HCT116 (cell line): ENCODE results near the gene IYD. TPM values are rescaled to one million over a fixed set of nuclear protein-coding genes. Genes with fewer than 3 reads are reported as not detected.
"Not testable (repeated sequence)": the region's sequence is repeated elsewhere in the genome, so short reads cannot be mapped to it uniquely, and the experiment has no call there.

Experiments used
- ATAC-seq: fragments of 200-7000 bp; cut with Tn5 transposase; 2 replicates; pipeline ENCODE4 v1.9.1; 2020; ENCODE audit warnings: mild to moderate bottlenecking, moderate library complexity
- BruUV-seq: library from RNA; stranded (reverse); fragments of 400-500 nt; replicated peaks from 2 replicates; lab custom pipeline; 2021; lab: Mats Ljungman, UMichigan
- CTCF ChIA-PET: fragments of 300-600 bp; sonication (Branson Sonifier 250); formaldehyde crosslinking; loops from one replicate; lab custom pipeline; 2021; ENCODE audit warnings: antibody characterized with exemption; lab: Charles Lee
- POLR2A ChIA-PET: fragments of 300-600, 350-600 bp; sonication (Branson Sonifier 250); formaldehyde crosslinking; loops from one replicate; lab custom pipeline; 2021; ENCODE audit warnings: antibody characterized with exemption; lab: Charles Lee
- RAD21 ChIA-PET, 2 experiments: fragments of 300-600 bp; sonication (Branson Sonifier 250); formaldehyde crosslinking; loops; one replicate each; lab custom pipeline; 2023; ENCODE audit warnings: low total read pairs in 2 of 2; ENCODE audit not compliant: uncharacterized antibody in 2 of 2, unreplicated experiment in 2 of 2, low non-redundant PET in 1 of 2; lab: Charles Lee
- DNase-seq: peaks from one replicate; pipeline ENCODE4 v3.0.0-alpha.2; 2010; ENCODE audit warnings: low read depth, low spot score
- H2AFZ ChIP-seq: fragments of 200-600 bp; shearing (Covaris generic), sonication (generic); 2 replicates; pipeline ENCODE4 v1.6.1; 2017; ENCODE audit warnings: low read depth, mixed run types, mixed read lengths, antibody characterized with exemption, low read length; ENCODE audit not compliant: poor library complexity, severe bottlenecking
- H3K27ac ChIP-seq: 2 replicates; pipeline ENCODE4 v1.5.1; 2012; ENCODE audit warnings: low read depth, low read length
- H3K27me3 ChIP-seq: fragments of 200-600 bp; sonication (generic); 2 replicates; pipeline ENCODE4 v1.6.1; 2016; ENCODE audit warnings: mixed run types, low read length, mixed read lengths; ENCODE audit not compliant: insufficient read depth
- H3K36me3 ChIP-seq, 2 experiments: fragments of 200-500 bp in 1 of 2; fragments of 200-600 bp in 1 of 2; sonication (Bioruptor generic) in 1 of 2; sonication (generic) in 1 of 2; 2 replicates each; pipeline versions ENCODE4 v1.5.1 to v1.6.1; 2014 to 2016; ENCODE audit warnings: low read length in 2 of 2, inconsistent platforms in 1 of 2, mixed read lengths in 1 of 2, mixed run types in 1 of 2; ENCODE audit not compliant: insufficient read depth in 2 of 2, control insufficient read depth in 1 of 2
- H3K4me1 ChIP-seq, 2 experiments: fragments of 200-600 bp in 1 of 2; sonication (generic) in 1 of 2; 2 replicates each; pipeline versions ENCODE4 v1.5.1 to v1.6.1; 2012 to 2017; ENCODE audit warnings: low read length in 2 of 2, inconsistent platforms in 1 of 2, mild to moderate bottlenecking in 1 of 2, mixed read lengths in 1 of 2, mixed run types in 1 of 2, moderate library complexity in 1 of 2; ENCODE audit not compliant: insufficient read depth in 2 of 2, control insufficient read depth in 1 of 2
- H3K4me2 ChIP-seq: fragments of 200-600 bp; sonication (generic); 2 replicates; pipeline ENCODE4 v1.6.1; 2017; ENCODE audit warnings: mixed run types, low read length, mixed read lengths
- H3K4me3 ChIP-seq, 2 experiments: fragments of 200-600 bp in 1 of 2; sonication (generic) in 1 of 2; replicated peaks in 1 of 2; 2 replicates each; pipeline ENCODE4 v1.5.1; 2011 to 2016; ENCODE audit warnings: low read length in 2 of 2, control low read depth in 1 of 2, low read depth in 1 of 2, mild to moderate bottlenecking in 1 of 2, mixed read lengths in 1 of 2, mixed run types in 1 of 2
- H3K79me2 ChIP-seq: fragments of 200-600 bp; sonication (generic); 2 replicates; pipeline ENCODE4 v1.6.1; 2017; ENCODE audit warnings: mild to moderate bottlenecking, mixed run types, low read length, moderate library complexity, mixed read lengths; ENCODE audit not compliant: insufficient read depth
- H3K9ac ChIP-seq: fragments of 200-600 bp; sonication (generic); 2 replicates; pipeline ENCODE4 v1.6.1; 2016; ENCODE audit warnings: low read length, mixed read lengths
- H3K9me2 ChIP-seq: fragments of 200-600 bp; sonication (generic), shearing (Covaris generic); 2 replicates; pipeline ENCODE4 v1.6.1; 2017; ENCODE audit warnings: mixed run types, mild to moderate bottlenecking, moderate library complexity; ENCODE audit not compliant: insufficient read depth
- H3K9me3 ChIP-seq, 2 experiments: fragments of 200-500 bp in 1 of 2; fragments of 200-600 bp in 1 of 2; sonication (Bioruptor generic) in 1 of 2; sonication (generic) in 1 of 2; 2 replicates each; pipeline ENCODE4 v1.6.1; 2014 to 2017; ENCODE audit warnings: low read length in 2 of 2, mixed read lengths in 2 of 2, inconsistent platforms in 1 of 2, low read depth in 1 of 2, mild to moderate bottlenecking in 1 of 2, mixed run types in 1 of 2, moderate library complexity in 1 of 2; ENCODE audit not compliant: control insufficient read depth in 1 of 2, insufficient read depth in 1 of 2
- H4K20me1 ChIP-seq: fragments of 200-600 bp; sonication (generic), shearing (Covaris generic); 2 replicates; pipeline ENCODE4 v1.6.1; 2017; ENCODE audit warnings: mixed run types, mild to moderate bottlenecking, moderate library complexity; ENCODE audit not compliant: insufficient read depth
- ATF3 ChIP-seq: IDR thresholded peaks from 2 replicates; pipeline ENCODE4 v1.6.1; 2012
- CTCF ChIP-seq, 3 experiments: fragments of 200-600 bp in 1 of 3; sonication (generic) in 1 of 3; IDR thresholded peaks in 2 of 3; conservative IDR thresholded peaks in 1 of 3; 2 replicates each; pipeline ENCODE4 v1.5.1; 2012 to 2017; ENCODE audit warnings: low read depth in 2 of 3, low read length in 2 of 3, antibody characterized with exemption in 1 of 3, borderline replicate concordance in 1 of 3, control low read depth in 1 of 3, mild to moderate bottlenecking in 1 of 3, mixed read lengths in 1 of 3, mixed run types in 1 of 3, moderate library complexity in 1 of 3; ENCODE audit not compliant: insufficient read depth in 1 of 3
- EZH2phosphoT487 ChIP-seq: fragments of 200-600 bp; IDR thresholded peaks from 2 replicates; pipeline ENCODE4 v1.6.1; 2018; ENCODE audit warnings: antibody characterized with exemption, borderline replicate concordance
- POLR2A ChIP-seq: IDR thresholded peaks from 2 replicates; pipeline ENCODE4 v1.7.0; 2011; ENCODE audit warnings: borderline replicate concordance; ENCODE audit not compliant: insufficient read depth, insufficient read length; ENCODE audit errors: extremely low read depth
- POLR2AphosphoS5 ChIP-seq: IDR thresholded peaks from 2 replicates; pipeline ENCODE4 v1.6.1; 2011; ENCODE audit warnings: mild to moderate bottlenecking, low read depth, low read length, moderate library complexity
- RAD21 ChIP-seq: IDR thresholded peaks from 2 replicates; pipeline ENCODE4 v1.6.1; 2012; ENCODE audit warnings: low read depth, mild to moderate bottlenecking
- SRF ChIP-seq: IDR thresholded peaks from 2 replicates; pipeline ENCODE4 v1.6.1; 2012; ENCODE audit warnings: low read depth
- TCF7L2 ChIP-seq: IDR thresholded peaks from 2 replicates; pipeline ENCODE4 v1.7.0; 2011; ENCODE audit warnings: borderline replicate concordance, inconsistent platforms; ENCODE audit not compliant: insufficient read depth, insufficient read length; ENCODE audit errors: extremely low read depth
- YY1 ChIP-seq: IDR thresholded peaks from 2 replicates; pipeline ENCODE4 v1.6.1; 2011; ENCODE audit warnings: low read length, low read depth, moderate library complexity, mild to moderate bottlenecking; ENCODE audit not compliant: insufficient replicate concordance; ENCODE audit errors: extremely low read depth
- intact Hi-C: fragments of 100-400 bp; cut with micrococcal nuclease; formaldehyde crosslinking; loops from 2 replicates; pipeline ENCODE4 v1.10.0; 2022
- total RNA-seq: library from RNA; stranded (reverse); gene quantifications from one replicate; pipeline ENCODE4 v1.2.1, GENCODE V29; 2021; ENCODE audit not compliant: unreplicated experiment
- TF ChIP-seq, protein P1 (sequence below): IDR thresholded peaks from 2 replicates; pipeline ENCODE4 v1.6.1; 2011; ENCODE audit warnings: mild to moderate bottlenecking, low read length, moderate library complexity; ENCODE audit not compliant: insufficient replicate concordance; ENCODE audit errors: extremely low read depth

The IYD gene
- total RNA-seq, 1 experiment from 2014 or later, result not detected

DNA sequence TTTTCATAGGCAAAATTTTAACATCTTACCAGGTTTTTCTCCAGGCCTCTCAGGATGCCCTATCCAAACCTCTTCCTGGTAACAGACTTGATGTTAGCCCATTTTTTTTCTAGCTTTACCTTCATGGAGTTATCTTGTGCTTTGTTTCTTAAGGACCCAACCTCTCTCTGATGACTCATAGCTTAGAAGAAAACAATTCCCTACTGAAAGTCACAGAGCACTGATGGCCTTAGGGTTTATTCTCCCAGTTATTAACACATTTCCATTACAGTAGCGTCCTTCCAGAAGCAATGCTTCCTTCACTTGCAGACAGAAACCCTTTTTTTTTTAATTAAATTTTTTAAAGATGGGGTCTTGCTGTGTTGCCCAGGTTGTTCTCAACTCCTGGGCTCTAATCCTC, 79.4 kb downstream of the IYD start (continued):
- TF ChIP-seq, protein P1, sequence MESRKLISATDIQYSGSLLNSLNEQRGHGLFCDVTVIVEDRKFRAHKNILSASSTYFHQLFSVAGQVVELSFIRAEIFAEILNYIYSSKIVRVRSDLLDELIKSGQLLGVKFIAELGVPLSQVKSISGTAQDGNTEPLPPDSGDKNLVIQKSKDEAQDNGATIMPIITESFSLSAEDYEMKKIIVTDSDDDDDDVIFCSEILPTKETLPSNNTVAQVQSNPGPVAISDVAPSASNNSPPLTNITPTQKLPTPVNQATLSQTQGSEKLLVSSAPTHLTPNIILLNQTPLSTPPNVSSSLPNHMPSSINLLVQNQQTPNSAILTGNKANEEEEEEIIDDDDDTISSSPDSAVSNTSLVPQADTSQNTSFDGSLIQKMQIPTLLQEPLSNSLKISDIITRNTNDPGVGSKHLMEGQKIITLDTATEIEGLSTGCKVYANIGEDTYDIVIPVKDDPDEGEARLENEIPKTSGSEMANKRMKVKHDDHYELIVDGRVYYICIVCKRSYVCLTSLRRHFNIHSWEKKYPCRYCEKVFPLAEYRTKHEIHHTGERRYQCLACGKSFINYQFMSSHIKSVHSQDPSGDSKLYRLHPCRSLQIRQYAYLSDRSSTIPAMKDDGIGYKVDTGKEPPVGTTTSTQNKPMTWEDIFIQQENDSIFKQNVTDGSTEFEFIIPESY, result no peak
- TF ChIP-seq SRF (no peak), EZH2phosphoT487 (no peak), TCF7L2 (no peak), YY1 (no peak), CTCF (IDR thresholded peaks at IDR 0.05 in 2 of 3, conservative IDR thresholded peaks at IDR 0.05 in 1 of 3; ENCODE audit: borderline replicate concordance in 1 of 3, insufficient read depth in 1 of 3, low read depth in 2 of 3, low read length in 2 of 3) (no peak), POLR2AphosphoS5 (no peak), ATF3 (no peak), RAD21 (no peak), POLR2A (no peak)

- H3K27me3 ChIP-seq, H3K79me2 ChIP-seq, H3K9ac ChIP-seq, H3K9me2 ChIP-seq, H4K20me1 ChIP-seq, DNase-seq, H2AFZ ChIP-seq, intact Hi-C loops, ATAC-seq, BruUV-seq, H3K4me1 ChIP-seq, H3K4me3 ChIP-seq, H3K9me3 ChIP-seq, H3K36me3 ChIP-seq, H3K27ac ChIP-seq, CTCF ChIA-PET, RAD21 ChIA-PET, H3K4me2 ChIP-seq, POLR2A ChIA-PET: not testable (repeated sequence)
These were observed 80.2 kb downstream of the IYD start for GRCh38 chr6:150449055-150449454.
